IMR-90 (cell line): ENCODE data around the gene ACSS2. TPM values are rescaled to one million over a fixed set of nuclear protein-coding genes. Genes with fewer than 3 reads are reported as not detected.

Source experiments
- ATAC-seq: fragments of 200-7000 bp; cut with Tn5 transposase; 2 replicates; pipeline ENCODE4 v1.9.1; 2020; ENCODE audit warnings: low read depth, mild to moderate bottlenecking, moderate library complexity
- BruUV-seq: library from RNA; stranded (reverse); fragments of 400-500 nt; replicated peaks from 2 replicates; lab custom pipeline; 2021; lab: Mats Ljungman, UMichigan
- CTCF ChIA-PET: fragments of 300-600 bp; formaldehyde crosslinking; extraction: SDS; loops from one replicate; lab custom pipeline; 2021; ENCODE audit warnings: antibody characterized with exemption; lab: Yijun Ruan, JAX
- POLR2A ChIA-PET: fragments of 300-600 bp; sonication (Branson Sonifier 250); formaldehyde crosslinking; loops from one replicate; lab custom pipeline; 2022; ENCODE audit warnings: antibody characterized with exemption; ENCODE audit not compliant: unreplicated experiment; lab: Charles Lee
- DNase-seq: peaks from one replicate; pipeline ENCODE4 v3.0.0; 2013
- H2AFZ ChIP-seq: replicated peaks from 2 replicates; pipeline ENCODE3; 2013; ENCODE audit warnings: low read length, mild to moderate bottlenecking; ENCODE audit not compliant: poor library complexity
- H2AK5ac ChIP-seq: 2 replicates; pipeline ENCODE4 v1.6.1; 2013; ENCODE audit warnings: low read depth, low read length, inconsistent platforms
- H2AK9ac ChIP-seq: replicated peaks from 2 replicates; pipeline ENCODE3; 2013; ENCODE audit warnings: mild to moderate bottlenecking, low read depth, low read length, moderate library complexity; ENCODE audit not compliant: poor library complexity
- H2BK120ac ChIP-seq: 2 replicates; pipeline ENCODE4 v1.6.1; 2013; ENCODE audit warnings: low read depth, low read length, inconsistent platforms
- H2BK15ac ChIP-seq: 3 replicates; pipeline ENCODE4 v1.6.1; 2013; ENCODE audit warnings: low read depth, low read length, inconsistent platforms
- H2BK20ac ChIP-seq: 2 replicates; pipeline ENCODE4 v1.6.1; 2013; ENCODE audit warnings: low read depth, mild to moderate bottlenecking, inconsistent platforms, low read length, moderate library complexity
- H2BK5ac ChIP-seq: 2 replicates; pipeline ENCODE4 v1.6.1; 2013; ENCODE audit warnings: mild to moderate bottlenecking, low read depth, low read length, inconsistent platforms; ENCODE audit not compliant: poor library complexity, severe bottlenecking
- H3K14ac ChIP-seq: replicated peaks from 2 replicates; pipeline ENCODE4 v1.6.1; 2013; ENCODE audit warnings: low read depth, low read length, inconsistent platforms
- H3K18ac ChIP-seq: 2 replicates; pipeline ENCODE4 v1.6.1; 2013; ENCODE audit warnings: low read depth, low read length, control low read depth
- H3K23ac ChIP-seq: 2 replicates; pipeline ENCODE4 v1.6.1; 2013; ENCODE audit warnings: low read depth, low read length, inconsistent platforms
- H3K27ac ChIP-seq: 2 replicates; pipeline ENCODE4 v1.5.1; 2013; ENCODE audit warnings: mild to moderate bottlenecking, control low read depth, low read length; ENCODE audit not compliant: insufficient read depth
- H3K27me3 ChIP-seq: 2 replicates; pipeline ENCODE4 v1.6.1; 2013; ENCODE audit warnings: low read length; ENCODE audit not compliant: control insufficient read depth, insufficient read depth
- H3K36me3 ChIP-seq: 2 replicates; pipeline ENCODE4 v1.6.1; 2013; ENCODE audit warnings: low read length, mixed read lengths; ENCODE audit not compliant: control insufficient read depth, insufficient read depth
- H3K4ac ChIP-seq: 2 replicates; pipeline ENCODE4 v1.6.1; 2013; ENCODE audit warnings: low read depth, low read length, inconsistent platforms
- H3K4me1 ChIP-seq: 2 replicates; pipeline ENCODE4 v1.6.1; 2013; ENCODE audit warnings: low read length, mixed read lengths; ENCODE audit not compliant: control insufficient read depth, insufficient read depth
- H3K4me2 ChIP-seq: 2 replicates; pipeline ENCODE4 v1.6.1; 2013; ENCODE audit warnings: low read depth, mild to moderate bottlenecking, control low read depth, low read length, moderate library complexity
- H3K4me3 ChIP-seq: 2 replicates; pipeline ENCODE4 v1.5.1; 2013; ENCODE audit warnings: low read depth, mild to moderate bottlenecking, control low read depth, low read length, moderate library complexity; ENCODE audit not compliant: insufficient read depth
- H3K56ac ChIP-seq: 2 replicates; pipeline ENCODE4 v1.6.1; 2013; ENCODE audit warnings: low read length, inconsistent platforms; ENCODE audit not compliant: insufficient read depth; ENCODE audit errors: extremely low read depth
- H3K79me1 ChIP-seq, 2 experiments: 2 replicates each; pipeline ENCODE4 v1.6.1; 2013; ENCODE audit warnings: low read length in 2 of 2, inconsistent platforms in 1 of 2, low read depth in 1 of 2
- H3K9ac ChIP-seq: 2 replicates; pipeline ENCODE4 v1.6.1; 2013; ENCODE audit warnings: low read depth, low read length, control low read depth
- H3K9me1 ChIP-seq: 2 replicates; pipeline ENCODE4 v1.6.1; 2013; ENCODE audit warnings: low read length, inconsistent platforms; ENCODE audit not compliant: insufficient read depth
- H3K9me3 ChIP-seq: 2 replicates; pipeline ENCODE4 v1.6.1; 2013; ENCODE audit warnings: low read length; ENCODE audit not compliant: control insufficient read depth, insufficient read depth
- H4K20me1 ChIP-seq: 2 replicates; pipeline ENCODE4 v1.6.1; 2013; ENCODE audit warnings: low read length, inconsistent platforms; ENCODE audit not compliant: insufficient read depth
- H4K5ac ChIP-seq: 2 replicates; pipeline ENCODE4 v1.6.1; 2013; ENCODE audit warnings: mild to moderate bottlenecking, low read depth, low read length, control low read depth
- H4K8ac ChIP-seq, 2 experiments: 2 replicates each; pipeline ENCODE4 v1.6.1; 2013; ENCODE audit warnings: low read depth in 2 of 2, low read length in 2 of 2, control low read depth in 1 of 2, inconsistent platforms in 1 of 2
- H4K91ac ChIP-seq: 2 replicates; pipeline ENCODE4 v1.6.1; 2013; ENCODE audit warnings: low read depth, low read length, inconsistent platforms; ENCODE audit not compliant: insufficient read depth
- BHLHE40 ChIP-seq: fragments of 150-350 bp; IDR thresholded peaks from 2 replicates; pipeline ENCODE4 v1.6.1; 2016; ENCODE audit warnings: mild to moderate bottlenecking, low read depth, low read length
- CEBPB ChIP-seq: IDR thresholded peaks from 2 replicates; pipeline ENCODE4 v1.6.1; 2012; ENCODE audit warnings: low read depth, low read length, improper control_type of control experiment
- CHD1 ChIP-seq: IDR thresholded peaks from 2 replicates; pipeline ENCODE4 v1.6.1; 2012; ENCODE audit warnings: low read depth, low read length, improper control_type of control experiment
- CTCF ChIP-seq: conservative IDR thresholded peaks from 2 replicates; pipeline ENCODE4 v1.5.1; 2012; ENCODE audit warnings: mild to moderate bottlenecking, low read depth, low read length, improper control_type of control experiment
- ELK1 ChIP-seq: fragments of 150-350 bp; IDR thresholded peaks from 2 replicates; pipeline ENCODE4 v1.6.1; 2016; ENCODE audit warnings: low read depth, mild to moderate bottlenecking, low read length, moderate library complexity, borderline replicate concordance
- FOS ChIP-seq: fragments of 150-350 bp; IDR thresholded peaks from 2 replicates; pipeline ENCODE4 v1.6.1; 2016; ENCODE audit warnings: low read depth, low read length
- MAFK ChIP-seq: IDR thresholded peaks from 2 replicates; pipeline ENCODE4 v1.6.1; 2012; ENCODE audit warnings: low read depth, low read length, improper control_type of control experiment
- MXI1 ChIP-seq: IDR thresholded peaks from 2 replicates; pipeline ENCODE4 v1.6.1; 2012; ENCODE audit warnings: low read depth, mild to moderate bottlenecking, low read length, moderate library complexity, borderline replicate concordance
- NFE2L2 ChIP-seq: fragments of 150-350 bp; IDR thresholded peaks from 2 replicates; pipeline ENCODE4 v1.6.1; 2016; ENCODE audit warnings: low read depth, mild to moderate bottlenecking, low read length
- POLR2A ChIP-seq: IDR thresholded peaks from 2 replicates; pipeline ENCODE4 v1.6.1; 2012; ENCODE audit warnings: mild to moderate bottlenecking, low read depth, low read length
- RAD21 ChIP-seq: IDR thresholded peaks from 2 replicates; pipeline ENCODE4 v1.6.1; 2012; ENCODE audit warnings: low read length, improper control_type of control experiment
- RCOR1 ChIP-seq: IDR thresholded peaks from 2 replicates; pipeline ENCODE4 v1.6.1; 2012; ENCODE audit warnings: mild to moderate bottlenecking, low read length, improper control_type of control experiment; ENCODE audit not compliant: insufficient replicate concordance
- RFX5 ChIP-seq: IDR thresholded peaks from 2 replicates; pipeline ENCODE4 v1.8.0; 2012; ENCODE audit warnings: low read depth, mild to moderate bottlenecking, low read length, moderate library complexity
- SMC3 ChIP-seq: fragments of 150-350 bp; IDR thresholded peaks from 2 replicates; pipeline ENCODE4 v1.6.1; 2016; ENCODE audit warnings: low read depth, mild to moderate bottlenecking, antibody characterized with exemption, low read length, moderate library complexity
- USF2 ChIP-seq: fragments of 150-350 bp; IDR thresholded peaks from 2 replicates; pipeline ENCODE4 v1.6.1; 2017; ENCODE audit warnings: mild to moderate bottlenecking, antibody characterized with exemption, low read length, low read depth
- WGBS, 2 experiments: methylation state at CpG; one replicate each; pipeline versions ENCODE4 v1.1.5 to v1.1.7; 2013; ENCODE audit warnings: missing lambda C conversion rate in 2 of 2; ENCODE audit not compliant: insufficient read length in 1 of 2; ENCODE audit errors: extremely low coverage in 2 of 2; 5-methylcytosine and 5-hydroxymethylcytosine counted together
- dilution Hi-C: fragments of 300-500 bp; cut with HindIII; formaldehyde crosslinking; loops from one replicate; pipeline ENCODE4 v1.14.3; 2018; ENCODE audit warnings: low sequenced_read_pairs; ENCODE audit not compliant: unreplicated experiment
- in situ Hi-C: fragments of 300-500 bp; cut with MboI; formaldehyde crosslinking; loops from 3 replicates; pipeline ENCODE4 v1.14.3; 2019; ENCODE audit warnings: low sequenced_read_pairs, inconsistent platforms, mixed read lengths
- intact Hi-C: fragments of 100-400 bp; cut with micrococcal nuclease; formaldehyde crosslinking; loops from 2 replicates; pipeline ENCODE4 v1.10.0; 2022
- polyA plus RNA-seq, 3 experiments: library from polyadenylated mRNA; depleted of rRNA; stranded (reverse); fragments of >200 nt; gene quantifications; 2 replicates each; pipeline ENCODE4 v1.2.3, GENCODE V29; 2012; ENCODE audit warnings: low replicate concordance in 1 of 3
- total RNA-seq: library from RNA; depleted of rRNA; stranded (reverse); fragments of >200 nt; gene quantifications from 2 replicates; pipeline ENCODE4 v1.2.3, GENCODE V29; 2012

The ACSS2 gene
- total and polyA plus RNA-seq, 2 of the 4 experiments (the other 2 are of a cell fraction) = 26.9 to 46.4 TPM

- no peak overlapping the region for H3K4me2 ChIP-seq
- no TSS peak for BruUV-seq
- H3K9me1 ChIP-seq = peaks cover 7% of the 10 kb centered on the region; the same call in 1 of the 2 replicates
- H2AK9ac ChIP-seq = no peak overlapping the region
- ATAC-seq (no peak), DNase-seq (no peak)
- H2BK5ac ChIP-seq = no peak overlapping the region
- no peak overlapping the region for H4K91ac ChIP-seq
- ChIA-PET CTCF (interaction anchor here (0.6 kb wide), 1 partner anchor 13 kb away, joined by 4 read pairs; no protein-coding TSS in a partner anchor), POLR2A (no interaction called here)
- no peaks in the 10 kb centered on the region for H3K36me3 ChIP-seq
- no peak overlapping the region for H3K18ac ChIP-seq
- no peak overlapping the region; the same call in 1 of the 2 replicates for H2BK20ac ChIP-seq
- no peak overlapping the region for H3K4ac ChIP-seq
- peaks cover 6% of the 10 kb centered on the region for H3K4me1 ChIP-seq
- intact Hi-C loops (no loop called here), in situ Hi-C loops (loop anchor here (5.0 kb wide), 1 partner anchor 85 kb away; the partner anchor contains the start of gene GGT7), dilution Hi-C loops (no loop called here)
- no peaks in the 10 kb centered on the region for H3K27me3 ChIP-seq
- no peak overlapping the region for H4K5ac ChIP-seq
- no peak overlapping the region for H3K27ac ChIP-seq
- H2BK15ac ChIP-seq = no peak overlapping the region
- H3K23ac ChIP-seq = no peak overlapping the region
- no peak overlapping the region for H2AK5ac ChIP-seq
- H3K14ac ChIP-seq = no peak overlapping the region
- H2BK120ac ChIP-seq = no peak overlapping the region
- H3K79me1 ChIP-seq = peaks cover 13 to 32% of the 10 kb centered on the region in 2 experiments; a peak in 3 of 4 replicates
- H4K8ac ChIP-seq = peak overlapping the region in 1 of 2 experiments; percentile 97; a peak in 1 of 4 replicates
- H3K9ac ChIP-seq = no peak overlapping the region
- H2AFZ ChIP-seq = peak overlapping the region; percentile 46
- H3K4me3 ChIP-seq = no peak overlapping the region
- no peak overlapping the region for H3K56ac ChIP-seq
- 75% methylated on average over 11 of the region's 21 CpGs; no CpG with 5 or more reads in 1 of the 2 experiments for WGBS, 2 experiments
- H3K9me3 ChIP-seq = no peaks in the 10 kb centered on the region
- H4K20me1 ChIP-seq = no peaks in the 10 kb centered on the region
- no peak for TF ChIP-seq USF2
- no peak for TF ChIP-seq CEBPB
- TF ChIP-seq ELK1 = no peak
- TF ChIP-seq SMC3 = no peak
- no peak for TF ChIP-seq FOS
- no peak for TF ChIP-seq RAD21
- no peak for TF ChIP-seq NFE2L2
- no peak for TF ChIP-seq CTCF
- no peak for TF ChIP-seq MAFK
- TF ChIP-seq POLR2A = no peak
- TF ChIP-seq MXI1 = no peak
- no peak for TF ChIP-seq RFX5
- TF ChIP-seq CHD1 = no peak
- no peak for TF ChIP-seq RCOR1
- no peak for TF ChIP-seq BHLHE40
These were observed 80.5 kb downstream of the ACSS2 start for GRCh38 chr20:34956751-34957472.
